HG02973 (cell line): ENCODE results near the gene VPS9D1.

Source experiments
- ATAC-seq: cut with Tn5 transposase; IDR thresholded peaks from one replicate; pipeline ENCODE4 v1.9.1; 2021; ENCODE audit warnings: moderate library complexity; ENCODE audit not compliant: unreplicated experiment

Gene VPS9D1

DNA sequence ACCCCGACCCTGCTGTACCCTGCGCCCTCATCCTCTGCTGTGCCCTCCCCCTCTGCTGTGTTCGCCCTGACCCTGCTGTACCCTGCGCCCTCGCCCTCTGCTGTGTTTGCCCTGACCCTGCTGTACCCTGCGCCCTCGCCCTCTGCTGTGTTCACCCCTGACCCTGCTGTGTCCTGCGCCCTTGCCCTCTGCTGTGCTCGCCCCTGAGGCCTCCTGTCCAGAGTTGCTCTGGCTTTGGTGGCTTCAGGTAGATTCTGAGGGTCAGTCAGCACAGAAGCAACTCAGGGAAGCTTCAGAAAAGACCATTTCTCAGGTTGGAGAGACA lies 12.2 kb upstream of the VPS9D1 start:
- no peak for ATAC-seq

DNA sequence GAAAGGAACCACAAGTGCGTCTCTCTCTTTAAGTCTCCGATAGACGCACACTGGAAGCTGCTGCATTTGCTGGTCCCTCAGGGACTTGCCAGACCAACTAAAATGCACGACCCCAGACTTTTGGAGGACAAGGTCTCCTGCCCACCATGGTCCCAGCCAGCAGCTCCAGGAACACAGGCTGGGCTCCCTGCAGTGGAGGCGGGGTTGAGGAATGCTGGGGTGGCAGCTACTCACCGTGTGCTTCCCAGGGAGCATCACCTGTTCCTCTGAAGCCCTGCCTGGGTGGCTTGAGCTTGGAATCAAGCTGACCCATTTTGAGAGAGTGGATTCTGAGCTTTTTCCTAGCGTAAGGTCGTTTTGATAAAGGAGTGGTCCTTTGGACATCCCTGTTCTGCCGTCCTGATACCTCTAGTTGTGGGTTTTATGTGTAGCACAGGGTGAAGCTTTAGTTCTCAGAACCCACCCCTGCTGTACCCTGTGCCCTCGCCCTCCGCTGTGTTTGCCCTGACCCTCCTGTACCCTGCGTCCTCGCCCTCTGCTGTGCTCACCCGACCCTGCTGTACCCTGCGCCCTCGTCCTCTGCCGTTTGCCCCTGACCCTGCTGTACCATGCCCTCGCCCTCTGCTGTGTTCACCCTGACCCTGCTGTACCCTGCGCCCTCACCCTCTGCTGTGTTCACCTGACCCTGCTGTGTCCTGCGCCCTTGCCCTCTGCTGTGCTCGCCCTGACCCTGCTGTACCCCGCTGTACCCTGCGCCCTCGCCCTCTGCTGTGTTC lies 11.6 kb upstream of the VPS9D1 start:
- ATAC-seq: no peak

DNA sequence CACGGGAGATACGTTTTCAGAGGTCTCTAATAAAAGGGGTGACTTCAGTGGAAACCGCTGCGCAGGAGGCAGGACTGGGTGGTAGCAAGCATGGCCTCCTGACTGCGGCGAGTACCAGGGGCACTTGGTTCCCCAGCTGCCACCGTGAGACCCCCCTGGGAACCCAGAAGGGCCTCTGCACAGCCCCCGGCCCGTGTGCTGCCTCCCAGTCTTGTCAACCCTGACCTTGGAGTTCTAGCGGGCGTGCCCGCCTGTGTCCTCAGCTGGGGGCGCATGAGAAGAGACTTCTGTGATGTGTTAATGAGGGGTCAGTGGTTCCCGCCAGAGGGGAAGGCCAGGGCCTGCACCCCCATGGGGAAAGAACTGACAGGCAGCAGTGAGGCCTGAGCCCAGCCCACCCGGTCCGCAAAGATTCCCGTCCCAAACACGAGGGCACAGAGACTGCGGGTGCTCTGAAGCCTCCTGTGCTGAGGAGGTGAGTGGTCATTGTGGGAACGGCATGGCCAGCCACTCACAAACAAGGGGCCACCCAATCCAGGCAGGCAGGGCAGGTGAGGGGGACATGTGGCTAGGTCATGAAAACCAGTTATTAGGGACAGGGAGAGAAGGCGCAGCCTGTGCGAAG lies 10.0 kb upstream of the VPS9D1 start:
- ATAC-seq: no peak

DNA sequence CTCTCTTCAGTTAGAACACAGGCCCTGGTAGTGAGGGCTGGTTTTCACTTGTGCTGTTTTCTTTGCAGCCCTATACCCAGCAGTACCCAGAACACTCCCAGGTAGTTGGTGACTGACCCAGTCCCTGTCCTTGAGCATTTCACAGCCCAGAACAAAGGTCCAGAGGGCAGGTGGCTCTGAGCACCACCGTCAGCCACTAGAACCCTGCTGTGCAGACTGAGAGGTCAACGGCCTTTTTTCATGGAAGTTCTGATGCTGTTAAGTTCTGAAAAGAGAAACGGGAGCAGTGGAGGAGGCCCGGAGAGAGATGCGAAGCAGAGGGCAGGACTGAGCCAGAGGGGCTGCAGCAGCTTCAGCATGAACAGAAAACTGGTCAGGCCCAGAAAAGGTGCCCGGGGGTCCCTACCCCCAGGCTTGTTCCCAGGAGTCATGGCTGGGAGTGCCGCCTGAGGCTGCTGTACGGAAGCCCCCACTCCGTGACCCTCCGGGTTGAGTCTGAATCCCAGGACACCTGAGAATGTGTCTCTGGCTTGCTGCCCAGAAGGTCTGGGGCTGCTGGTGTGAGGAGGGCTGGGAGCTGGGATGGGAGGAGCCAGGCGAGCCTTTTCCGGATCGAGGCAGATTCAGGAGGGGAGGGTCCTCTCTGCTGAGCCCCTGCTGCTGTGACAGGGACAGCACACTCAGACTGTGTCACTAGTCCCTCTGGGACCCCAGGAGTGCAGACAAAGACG lies 9.3 kb upstream of the VPS9D1 start:
- no peak for ATAC-seq

GRCh38 chr16:89729293-89729692 lies 8.6 kb upstream of the VPS9D1 start:
- ATAC-seq: no peak

- ATAC-seq: no peak
Measured at GRCh38 chr16:89727406-89728120, 6.9 kb upstream of the VPS9D1 start.

DNA sequence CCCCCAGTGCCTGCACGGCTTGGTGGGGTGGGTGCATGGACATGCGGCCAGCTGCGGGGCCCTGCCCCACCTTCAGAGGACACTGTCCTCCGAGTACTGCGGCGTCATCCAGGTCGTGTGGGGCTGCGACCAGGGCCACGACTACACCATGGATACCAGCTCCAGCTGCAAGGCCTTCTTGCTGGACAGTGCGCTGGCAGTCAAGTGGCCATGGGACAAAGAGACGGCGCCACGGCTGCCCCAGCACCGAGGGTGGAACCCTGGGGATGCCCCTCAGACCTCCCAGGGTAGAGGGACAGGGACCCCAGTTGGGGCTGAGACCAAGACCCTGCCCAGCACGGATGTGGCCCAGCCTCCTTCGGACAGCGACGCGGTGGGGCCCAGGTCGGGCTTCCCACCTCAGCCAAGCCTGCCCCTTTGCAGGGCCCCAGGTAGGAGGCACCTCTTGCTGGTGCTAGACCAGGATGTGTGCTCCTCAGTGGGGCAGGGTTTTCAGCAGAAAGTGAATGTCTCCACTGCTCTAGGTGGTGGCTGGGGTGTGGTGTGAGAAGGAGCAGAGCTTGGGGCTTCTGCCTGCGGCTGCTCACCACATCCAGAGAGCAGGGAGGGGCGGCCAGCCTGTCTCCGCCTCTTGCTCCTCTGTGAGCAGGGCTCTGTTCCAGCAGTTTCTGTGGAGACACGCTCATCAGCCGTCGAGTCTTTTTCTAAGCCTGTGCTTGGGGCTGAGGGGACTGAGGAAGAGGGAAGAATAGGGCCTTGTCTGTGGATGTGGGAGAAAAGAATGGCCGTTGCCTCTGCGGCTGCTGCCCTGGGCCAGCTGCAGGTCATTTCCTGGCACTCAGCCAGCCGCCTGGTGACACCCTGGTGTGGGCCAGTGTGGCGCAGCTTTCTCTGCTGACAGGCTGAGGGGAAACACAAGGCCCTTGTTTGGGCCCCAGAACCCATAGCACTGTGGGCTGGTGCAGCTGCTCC lies 2.9 kb upstream of the VPS9D1 start:
- ATAC-seq: no peak

- peak; percentile 15 for ATAC-seq
Measured at GRCh38 chr16:89722392-89723278, 1.9 kb upstream of the VPS9D1 start.

DNA sequence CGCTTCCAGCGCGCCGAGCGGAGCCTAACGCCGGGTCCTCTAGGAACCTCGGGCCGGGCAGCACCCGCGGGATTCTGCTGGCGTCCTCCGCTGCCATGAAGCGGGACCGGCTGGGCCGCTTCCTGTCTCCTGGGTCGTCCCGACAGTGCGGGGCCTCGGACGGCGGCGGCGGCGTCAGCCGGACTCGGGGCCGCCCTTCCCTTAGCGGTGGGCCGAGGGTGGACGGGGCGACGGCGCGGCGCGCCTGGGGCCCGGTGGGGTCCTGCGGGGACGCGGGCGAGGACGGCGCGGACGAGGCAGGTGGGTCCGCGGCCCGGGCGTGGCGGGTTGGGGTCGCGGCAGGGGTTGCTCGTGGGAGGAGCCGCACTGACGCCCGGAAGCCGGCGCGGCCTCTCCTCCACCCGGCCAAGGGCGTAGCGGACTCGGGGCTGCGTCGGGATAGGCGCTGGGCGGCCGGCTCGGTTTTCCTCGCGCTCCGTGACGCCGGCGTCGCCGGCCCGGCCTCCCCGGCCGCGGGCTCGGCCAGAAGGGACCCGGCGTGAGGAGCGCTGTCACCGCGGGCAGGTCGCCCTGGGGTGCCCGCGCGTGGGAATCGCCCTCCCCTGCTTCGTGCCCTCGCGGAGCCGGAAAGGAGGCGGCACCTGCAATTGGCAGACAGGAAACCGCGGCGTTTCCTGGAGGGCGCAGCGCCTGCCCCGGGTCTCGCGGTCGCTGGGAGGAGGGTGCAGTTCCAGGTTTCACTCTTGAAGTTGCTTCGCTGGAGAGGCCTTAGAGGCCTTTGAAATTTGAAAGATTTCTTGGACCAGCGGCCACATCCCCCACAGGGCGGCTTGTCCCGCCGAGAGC lies 1.1 kb upstream of the VPS9D1 start:
- peak; percentile 24 for ATAC-seq

GRCh38 chr16:89720551-89720812 lies 216 bp downstream of the VPS9D1 start:
- ATAC-seq: peak; percentile 23

DNA sequence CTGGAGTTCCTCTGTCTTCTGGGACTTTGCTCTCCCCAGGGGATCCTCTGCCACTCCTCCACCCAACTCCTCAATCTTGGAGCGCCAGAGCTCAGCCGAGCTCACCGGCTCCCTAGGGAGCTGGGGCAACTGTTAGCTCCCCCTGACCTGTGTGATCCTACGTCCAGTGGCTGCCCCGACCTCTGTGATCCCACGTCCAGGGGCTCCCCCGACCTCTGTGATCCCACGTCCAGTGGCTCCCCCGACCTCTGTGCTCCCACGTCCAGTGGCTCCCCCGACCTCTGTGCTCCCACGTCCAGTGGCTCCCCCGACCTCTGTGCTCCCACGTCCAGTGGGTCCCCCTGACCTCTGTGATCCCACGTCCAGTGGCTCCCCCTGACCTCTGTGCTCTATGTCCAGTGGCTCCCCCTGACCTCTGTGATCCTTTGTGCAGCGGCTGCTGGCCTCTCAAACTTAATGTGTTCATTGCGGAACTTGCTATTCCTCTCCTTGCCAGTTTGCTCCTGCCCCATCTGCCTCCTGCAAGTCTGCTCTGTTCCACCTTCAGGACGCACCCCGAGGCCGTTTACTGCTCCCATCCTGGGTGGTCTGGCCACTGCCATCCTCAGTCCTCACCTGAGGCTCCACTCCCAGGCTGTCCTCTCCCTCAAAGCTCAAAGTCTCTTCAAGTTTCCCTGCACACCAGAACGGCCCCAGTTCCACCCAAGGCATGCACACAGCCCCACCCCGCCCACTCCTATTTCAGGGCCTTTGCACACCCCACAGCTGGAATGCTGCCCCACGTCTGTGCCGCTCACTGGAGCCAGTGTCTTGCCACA lies 2.8 kb downstream of the VPS9D1 start:
- ATAC-seq: no peak

DNA sequence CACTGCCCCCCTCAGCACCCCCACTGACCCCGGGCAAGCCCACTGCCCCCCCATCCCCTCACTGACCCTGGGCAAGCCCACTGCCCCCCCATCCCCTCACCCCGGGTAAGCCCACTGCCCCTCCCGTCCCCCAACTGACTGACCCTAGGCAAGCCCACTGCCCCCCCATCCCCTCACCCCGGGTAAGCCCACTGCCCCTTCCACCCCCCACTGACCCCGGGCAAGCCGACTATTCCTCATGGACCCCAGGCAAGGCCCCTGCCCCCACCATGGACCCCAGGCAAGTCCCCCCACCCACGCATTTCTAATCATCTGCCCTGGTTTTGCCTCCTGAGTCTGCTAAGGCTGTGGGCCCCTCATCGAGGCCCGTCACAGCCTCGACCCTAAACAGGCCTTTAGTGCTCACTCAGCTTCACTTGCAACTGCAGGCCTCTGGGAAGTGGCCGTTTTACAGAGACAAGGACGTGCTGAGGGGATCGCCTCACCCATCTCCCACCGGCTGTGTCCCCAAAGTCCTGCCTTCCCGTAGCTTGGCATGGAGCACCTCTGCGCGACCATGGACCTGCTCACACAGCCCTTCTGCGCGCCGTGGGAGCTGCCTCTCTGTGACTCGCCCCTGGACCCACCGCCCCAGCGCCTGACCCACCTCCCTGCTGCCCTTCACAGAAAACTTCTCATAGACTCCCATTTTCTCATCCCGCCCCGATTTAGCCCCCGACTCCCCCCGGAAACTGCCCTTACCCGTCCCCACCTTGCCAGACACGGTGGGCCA lies 3.6 kb downstream of the VPS9D1 start:
- ATAC-seq: no peak

DNA sequence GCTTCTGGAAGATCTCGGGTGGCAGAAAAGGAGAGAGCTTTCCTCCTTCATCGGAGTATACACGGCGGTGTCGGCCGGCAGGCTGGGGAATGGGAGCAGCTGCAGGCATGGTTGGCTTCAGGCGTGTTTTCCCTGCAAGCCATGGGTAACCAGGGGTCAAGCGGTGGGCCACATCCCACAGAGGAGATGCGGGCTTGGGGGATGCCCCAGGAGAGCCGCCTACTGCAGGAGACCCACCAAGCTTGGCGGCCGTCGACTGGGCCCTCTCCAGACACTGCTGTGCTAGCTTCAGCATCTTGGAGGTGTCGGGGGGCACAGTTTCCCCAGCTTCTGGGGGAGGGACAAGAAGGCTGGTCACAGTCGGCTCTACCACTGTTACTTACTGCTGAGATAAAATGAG lies 4.2 kb downstream of the VPS9D1 start:
- no peak for ATAC-seq

- no peak for ATAC-seq
Measured at GRCh38 chr16:89712274-89712781, 8.4 kb downstream of the VPS9D1 start.

GRCh38 chr16:89711601-89712273 lies 9.0 kb downstream of the VPS9D1 start:
- peak; percentile 42 for ATAC-seq
